SK-N-SH treated with all-trans-retinoic acid at 6 μM for 48 hours (cell line): ENCODE data around the gene DNAH3.

Experiments used
- ATAC-seq: fragments of 200-7000 bp; cut with Tn5 transposase; 3 replicates; pipeline ENCODE4 v1.9.1; 2020; ENCODE audit warnings: mild to moderate bottlenecking, moderate library complexity
- ARNTL ChIP-seq: fragments of 450-650 bp; formaldehyde crosslinking; IDR thresholded peaks from 2 replicates; pipeline ENCODE4 v1.5.0; 2020; ENCODE audit warnings: low read depth, mild to moderate bottlenecking, moderate library complexity, borderline replicate concordance
- BACH2 ChIP-seq: fragments of 250-450 bp; sonication (Bioruptor Pico); IDR thresholded peaks from 2 replicates; pipeline ENCODE4 v1.9.0; 2021; ENCODE audit warnings: mild to moderate bottlenecking, borderline replicate concordance
- CSDC2 ChIP-seq: fragments of 250-450 bp; sonication (Bioruptor Pico); IDR thresholded peaks from 2 replicates; pipeline ENCODE4 v1.5.0; 2020; ENCODE audit warnings: mild to moderate bottlenecking, moderate library complexity
- ESRRG ChIP-seq: fragments of 250-450 bp; sonication (Bioruptor Pico); IDR thresholded peaks from 2 replicates; pipeline ENCODE4 v1.6.1; 2021; ENCODE audit warnings: mild to moderate bottlenecking
- GLIS3 ChIP-seq: fragments of 250-450 bp; sonication (Bioruptor Pico); IDR thresholded peaks from 2 replicates; pipeline ENCODE4 v1.5.0; 2020; ENCODE audit warnings: mild to moderate bottlenecking, moderate library complexity
- ISL1 ChIP-seq: fragments of 250-450 bp; sonication (Bioruptor Pico); IDR thresholded peaks from 2 replicates; pipeline ENCODE4 v2.1.2; 2022; ENCODE audit warnings: mild to moderate bottlenecking, moderate library complexity
- OSR1 ChIP-seq: fragments of 250-450 bp; sonication (Bioruptor Pico); IDR thresholded peaks from 2 replicates; pipeline ENCODE4 v1.8.0; 2022; ENCODE audit warnings: moderate library complexity, mild to moderate bottlenecking, inconsistent platforms
- PPARA ChIP-seq: fragments of 250-450 bp; sonication (Bioruptor Pico); IDR thresholded peaks from 2 replicates; pipeline ENCODE4 v1.5.0; 2020; ENCODE audit warnings: mild to moderate bottlenecking, borderline replicate concordance
- RARB ChIP-seq: fragments of 250-450 bp; sonication (Bioruptor Pico); IDR thresholded peaks from 2 replicates; pipeline ENCODE4 v1.8.0; 2021; ENCODE audit warnings: mild to moderate bottlenecking, moderate library complexity
- SNAI2 ChIP-seq: fragments of 250-450 bp; sonication (Bioruptor Pico); IDR thresholded peaks from 2 replicates; pipeline ENCODE4 v1.5.0; 2020; ENCODE audit warnings: mild to moderate bottlenecking, moderate library complexity
- TCF4 ChIP-seq: fragments of 250-450 bp; sonication (Bioruptor Pico); IDR thresholded peaks from 2 replicates; pipeline ENCODE4 v1.8.0; 2021; ENCODE audit warnings: mild to moderate bottlenecking, moderate library complexity, borderline replicate concordance
- TOX ChIP-seq: fragments of 250-450 bp; sonication (Bioruptor Pico); IDR thresholded peaks from 2 replicates; pipeline ENCODE4 v1.8.0; 2021; ENCODE audit warnings: mild to moderate bottlenecking, moderate library complexity, borderline replicate concordance
- TSHZ2 ChIP-seq: fragments of 250-450 bp; sonication (Bioruptor Pico); IDR thresholded peaks from 2 replicates; pipeline ENCODE4 v1.5.0; 2020; ENCODE audit warnings: mild to moderate bottlenecking, moderate library complexity
- ZC3H10 ChIP-seq: fragments of 250-450 bp; sonication (Bioruptor Pico); IDR thresholded peaks from 2 replicates; pipeline ENCODE4 v1.5.1; 2021; ENCODE audit warnings: mild to moderate bottlenecking, moderate library complexity
- ZFP3 ChIP-seq: fragments of 250-450 bp; sonication (Bioruptor Pico); IDR thresholded peaks from 2 replicates; pipeline ENCODE4 v1.5.0; 2020; ENCODE audit warnings: mild to moderate bottlenecking, moderate library complexity
- ZFP30 ChIP-seq: fragments of 450-650 bp; formaldehyde crosslinking; IDR thresholded peaks from 2 replicates; pipeline ENCODE4 v1.5.0; 2022; ENCODE audit warnings: mild to moderate bottlenecking, moderate library complexity
- ZNF565 ChIP-seq: fragments of 450-650 bp; formaldehyde crosslinking; conservative IDR thresholded peaks from 2 replicates; pipeline ENCODE4 v1.5.0; 2020; ENCODE audit warnings: low read depth, mild to moderate bottlenecking, moderate library complexity
- ZNF70 ChIP-seq: fragments of 450-650 bp; formaldehyde crosslinking; IDR thresholded peaks from 2 replicates; pipeline ENCODE4 v1.5.0; 2020; ENCODE audit warnings: mild to moderate bottlenecking, moderate library complexity
- ZNF8 ChIP-seq: fragments of 450-650 bp; formaldehyde crosslinking; IDR thresholded peaks from 2 replicates; pipeline ENCODE4 v1.5.0; 2020; ENCODE audit warnings: mild to moderate bottlenecking, moderate library complexity
- TF ChIP-seq, protein P1 (sequence below): fragments of 250-450 bp; sonication (Bioruptor Pico); IDR thresholded peaks from 2 replicates; pipeline ENCODE4 v1.5.1; 2021; ENCODE audit warnings: mild to moderate bottlenecking, moderate library complexity

DNAH3 gene

GRCh38 chr16:20894388-20894787 lies 256.3 kb downstream of the DNAH3 start (continued):
- TF ChIP-seq ZNF565 (CRISPR knock-in tag) (no peak), BACH2 (no peak), ZC3H10 (CRISPR knock-in tag) (no peak), GLIS3 (CRISPR knock-in tag) (no peak), ZNF8 (no peak), ZFP3 (CRISPR knock-in tag) (no peak)

DNA sequence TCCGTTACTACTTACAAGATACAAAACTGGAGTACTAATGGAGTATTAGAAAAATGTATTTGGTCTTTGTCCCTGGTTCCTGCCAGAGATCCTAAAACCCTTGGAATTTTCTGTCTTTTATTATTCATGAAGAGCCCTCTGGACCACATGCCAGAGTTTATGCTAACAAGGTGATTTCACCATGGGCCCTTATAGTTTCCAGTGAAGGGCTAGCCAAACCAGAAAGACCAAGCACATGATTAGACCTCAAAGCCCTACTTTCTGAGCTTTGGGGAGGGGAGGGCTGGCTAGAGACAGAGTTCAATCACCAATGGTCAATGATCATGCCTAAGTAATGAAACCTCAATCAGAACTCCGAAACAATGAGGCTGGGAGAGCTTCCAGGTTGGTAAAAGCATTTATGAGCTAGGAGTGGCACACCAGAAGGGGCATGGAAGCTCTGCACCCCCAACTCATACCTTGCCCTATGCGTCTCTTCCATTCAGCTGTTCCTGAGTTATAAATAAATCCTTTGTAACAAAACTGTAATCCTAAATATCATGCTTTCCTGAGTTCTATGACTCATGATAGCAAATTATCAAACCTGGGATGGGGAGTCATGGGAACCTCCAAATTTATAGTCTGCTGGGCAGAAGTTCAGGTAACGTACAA lies 260.9 kb downstream of the DNAH3 start:
- no peak for ATAC-seq
- no peak for TF ChIP-seq TSHZ2 (CRISPR knock-in tag)

GRCh38 chr16:20887207-20887606 lies 263.4 kb downstream of the DNAH3 start:
- TF ChIP-seq ZNF565 (CRISPR knock-in tag), result no peak
- no peak for TF ChIP-seq OSR1 (CRISPR knock-in tag)
- TF ChIP-seq ZFP3 (CRISPR knock-in tag), result no peak
- TF ChIP-seq RARB (CRISPR knock-in tag), result no peak
- no peak for TF ChIP-seq ARNTL (CRISPR knock-in tag)
- no peak for TF ChIP-seq TSHZ2 (CRISPR knock-in tag)
- TF ChIP-seq ZNF70 (CRISPR knock-in tag), result no peak
- TF ChIP-seq ISL1 (CRISPR knock-in tag), result no peak
- ATAC-seq, result no peak

GRCh38 chr16:20886320-20886719 lies 264.3 kb downstream of the DNAH3 start:
- TF ChIP-seq TSHZ2 (CRISPR knock-in tag), result no peak
- TF ChIP-seq ZC3H10 (CRISPR knock-in tag), result no peak
- no peak for TF ChIP-seq ZFP30 (CRISPR knock-in tag)
- ATAC-seq, result no peak

DNA sequence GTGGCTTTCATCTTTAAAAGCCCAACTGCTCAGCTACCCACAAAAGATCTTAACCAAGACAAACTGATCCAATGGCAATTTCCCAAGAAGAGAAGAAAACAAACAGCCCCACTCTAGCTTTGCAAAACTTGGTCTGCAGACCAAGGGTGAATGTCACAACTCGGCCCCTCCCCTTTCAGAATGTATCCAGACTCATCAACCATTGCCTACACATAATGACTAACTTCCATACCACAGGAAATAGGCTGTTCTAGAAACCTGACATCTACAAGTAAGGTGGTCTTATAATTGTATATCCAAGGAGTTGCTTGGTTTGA lies 266.4 kb downstream of the DNAH3 start:
- no peak for ATAC-seq
- no peak for TF ChIP-seq OSR1 (CRISPR knock-in tag)
- no peak for TF ChIP-seq ZNF565 (CRISPR knock-in tag)
- TF ChIP-seq TSHZ2 (CRISPR knock-in tag), result no peak
- no peak for TF ChIP-seq ISL1 (CRISPR knock-in tag)
- no peak for TF ChIP-seq TCF4 (CRISPR knock-in tag)
- no peak for TF ChIP-seq ZNF8
- no peak for TF ChIP-seq TOX
- TF ChIP-seq, protein P1, sequence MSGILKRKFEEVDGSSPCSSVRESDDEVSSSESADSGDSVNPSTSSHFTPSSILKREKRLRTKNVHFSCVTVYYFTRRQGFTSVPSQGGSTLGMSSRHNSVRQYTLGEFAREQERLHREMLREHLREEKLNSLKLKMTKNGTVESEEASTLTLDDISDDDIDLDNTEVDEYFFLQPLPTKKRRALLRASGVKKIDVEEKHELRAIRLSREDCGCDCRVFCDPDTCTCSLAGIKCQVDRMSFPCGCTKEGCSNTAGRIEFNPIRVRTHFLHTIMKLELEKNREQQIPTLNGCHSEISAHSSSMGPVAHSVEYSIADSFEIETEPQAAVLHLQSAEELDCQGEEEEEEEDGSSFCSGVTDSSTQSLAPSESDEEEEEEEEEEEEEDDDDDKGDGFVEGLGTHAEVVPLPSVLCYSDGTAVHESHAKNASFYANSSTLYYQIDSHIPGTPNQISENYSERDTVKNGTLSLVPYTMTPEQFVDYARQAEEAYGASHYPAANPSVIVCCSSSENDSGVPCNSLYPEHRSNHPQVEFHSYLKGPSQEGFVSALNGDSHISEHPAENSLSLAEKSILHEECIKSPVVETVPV (CRISPR knock-in tag), result no peak
- TF ChIP-seq ESRRG (CRISPR knock-in tag), result no peak
- TF ChIP-seq ZFP3 (CRISPR knock-in tag), result no peak
- TF ChIP-seq PPARA (CRISPR knock-in tag), result no peak
- no peak for TF ChIP-seq CSDC2
- TF ChIP-seq SNAI2 (CRISPR knock-in tag), result no peak
- no peak for TF ChIP-seq ARNTL (CRISPR knock-in tag)
